GM19455 (cell line): ENCODE data around the gene SMAGP.

Source experiments
- ATAC-seq: cut with Tn5 transposase; IDR thresholded peaks from one replicate; pipeline ENCODE4 v1.9.1; 2021; ENCODE audit not compliant: unreplicated experiment

The SMAGP gene

GRCh38 chr12:51197736-51198567 lies 72.3 kb downstream of the SMAGP start:
- ATAC-seq: no peak

GRCh38 chr12:51196547-51196946 lies 73.7 kb downstream of the SMAGP start:
- no peak for ATAC-seq

- ATAC-seq: no peak
Observed at GRCh38 chr12:51195841-51196240, 74.4 kb downstream of the SMAGP start.
